C4-2B (cell line): Measurements from ENCODE around the gene MYH6.

Source experiments
- CTCF ChIP-seq: fragments of 450-650 bp; conservative IDR thresholded peaks from 2 replicates; pipeline ENCODE4 v1.5.1; 2017; ENCODE audit warnings: mild to moderate bottlenecking
- ZFX ChIP-seq: fragments of 450-650 bp; IDR thresholded peaks from 2 replicates; pipeline ENCODE4 v1.6.1; 2017

- TF ChIP-seq CTCF, result no peak
- no peak for TF ChIP-seq ZFX
These were observed 11.2 kb downstream of the MYH6 start for GRCh38 chr14:23396781-23397407.
